H1 (cell line): ENCODE data around the gene NOL4L. TPM values are rescaled to one million over a fixed set of nuclear protein-coding genes. Genes with fewer than 3 reads are reported as not detected.

Experiments used
- CTCF ChIA-PET: fragments of 300-600 bp; sonication (Branson Sonifier 250); formaldehyde crosslinking; loops from one replicate; lab custom pipeline; 2021; ENCODE audit not compliant: partially characterized antibody; lab: Charles Lee
- POLR2A ChIA-PET: fragments of 300-600 bp; sonication (Branson Sonifier 250); formaldehyde crosslinking; loops from one replicate; lab custom pipeline; 2021; ENCODE audit warnings: inconsistent platforms; ENCODE audit not compliant: partially characterized antibody; lab: Charles Lee
- DNase-seq, 2 experiments: peaks; one replicate each; pipeline versions ENCODE4 v3.0.0 to v3.0.0-alpha.2; 2010 to 2022; ENCODE audit warnings: low spot score in 2 of 2, low read depth in 1 of 2, mixed read lengths in 1 of 2
- FAIRE-seq: peaks from 2 replicates; lab custom pipeline; 2011; peaks lifted over from hg19 to GRCh38; lab: Jason Lieb, UNC
- H2AFZ ChIP-seq: 2 replicates; pipeline ENCODE4 v1.8.1; 2012; ENCODE audit warnings: low read length, inconsistent platforms
- H2AK5ac ChIP-seq: 2 replicates; pipeline ENCODE4 v1.6.1; 2013; ENCODE audit warnings: low read depth, low read length
- H2BK120ac ChIP-seq: replicated peaks from 2 replicates; pipeline ENCODE3; 2013; ENCODE audit warnings: low read depth, low read length, inconsistent platforms
- H2BK12ac ChIP-seq: 2 replicates; pipeline ENCODE4 v1.6.1; 2013; ENCODE audit warnings: low read depth, low read length
- H2BK15ac ChIP-seq: 2 replicates; pipeline ENCODE4 v1.6.1; 2013; ENCODE audit warnings: low read length
- H2BK20ac ChIP-seq: 2 replicates; pipeline ENCODE4 v1.6.1; 2013; ENCODE audit warnings: low read length
- H2BK5ac ChIP-seq: 2 replicates; pipeline ENCODE4 v1.6.1; 2013; ENCODE audit warnings: low read depth, low read length
- H3K14ac ChIP-seq: 2 replicates; pipeline ENCODE4 v1.6.1; 2013; ENCODE audit warnings: inconsistent platforms; ENCODE audit not compliant: insufficient read length
- H3K18ac ChIP-seq: 2 replicates; pipeline ENCODE4 v1.6.1; 2013; ENCODE audit warnings: low read length; ENCODE audit errors: extremely low read depth
- H3K23ac ChIP-seq: 2 replicates; pipeline ENCODE4 v1.6.1; 2013; ENCODE audit warnings: inconsistent platforms; ENCODE audit not compliant: insufficient read length
- H3K23me2 ChIP-seq: 2 replicates; pipeline ENCODE4 v1.6.1; 2013; ENCODE audit warnings: low read depth, low read length
- H3K27ac ChIP-seq: 2 replicates; pipeline ENCODE4 v1.6.1; 2011; ENCODE audit warnings: low read depth, low read length, inconsistent platforms
- H3K27me3 ChIP-seq, 4 experiments: replicated peaks in 1 of 4; 1 replicate in 1 of 4; 2 replicates in 3 of 4; pipeline versions ENCODE4 v1.6.1 to v1.8.1; 2011 to 2013; ENCODE audit warnings: low read length in 3 of 4, mild to moderate bottlenecking in 3 of 4, inconsistent platforms in 2 of 4, mixed read lengths in 2 of 4, moderate library complexity in 1 of 4; ENCODE audit not compliant: control insufficient read depth in 3 of 4, insufficient read depth in 3 of 4; ENCODE audit errors: extremely low read depth in 1 of 4
- H3K36me3 ChIP-seq, 4 experiments: 2 replicates each; pipeline versions ENCODE4 v1.6.1 to v1.8.1; 2011 to 2013; ENCODE audit warnings: mild to moderate bottlenecking in 4 of 4, low read length in 3 of 4, moderate library complexity in 2 of 4, control low read depth in 1 of 4, inconsistent platforms in 1 of 4; ENCODE audit not compliant: insufficient read depth in 4 of 4, control insufficient read depth in 2 of 4
- H3K4ac ChIP-seq: replicated peaks from 2 replicates; pipeline ENCODE3; 2013; ENCODE audit warnings: low read length, low read depth, mixed read lengths, inconsistent platforms; ENCODE audit not compliant: insufficient read length
- H3K4me1 ChIP-seq, 4 experiments: replicated peaks in 1 of 4; 1 replicate in 1 of 4; 2 replicates in 3 of 4; pipeline versions ENCODE4 v1.6.1 to v1.8.1; 2011 to 2013; ENCODE audit warnings: low read length in 3 of 4, inconsistent platforms in 2 of 4, mixed read lengths in 1 of 4; ENCODE audit not compliant: insufficient read depth in 4 of 4, control insufficient read depth in 3 of 4
- H3K4me2 ChIP-seq, 2 experiments: 2 replicates each; pipeline versions ENCODE4 v1.6.1 to v1.8.1; 2011 to 2013; ENCODE audit warnings: low read depth in 2 of 2, low read length in 2 of 2, control low read depth in 1 of 2, inconsistent platforms in 1 of 2, mild to moderate bottlenecking in 1 of 2; ENCODE audit not compliant: insufficient read depth in 1 of 2
- H3K4me3 ChIP-seq, 4 experiments: fragments of 200-600, 300-600 bp in 1 of 4; sonication (generic), shearing (Covaris generic), sonication (Bioruptor Twin) in 1 of 4; 2 replicates each; pipeline versions ENCODE4 v1.5.1 to v1.8.1; 2011 to 2016; ENCODE audit warnings: low read length in 4 of 4, low read depth in 3 of 4, control low read depth in 2 of 4, inconsistent platforms in 2 of 4, mild to moderate bottlenecking in 2 of 4, mixed read lengths in 1 of 4, moderate library complexity in 1 of 4; ENCODE audit not compliant: insufficient read depth in 2 of 4; ENCODE audit errors: extremely low read depth in 1 of 4
- H3K56ac ChIP-seq: replicated peaks from 2 replicates; pipeline ENCODE3; 2013; ENCODE audit warnings: low read depth, mild to moderate bottlenecking, mixed read lengths, low read length, inconsistent platforms; ENCODE audit not compliant: insufficient read length
- H3K79me1 ChIP-seq: 2 replicates; pipeline ENCODE4 v1.6.1; 2013; ENCODE audit warnings: low read depth, low read length, control low read depth
- H3K79me2 ChIP-seq, 2 experiments: 2 replicates each; pipeline versions ENCODE4 v1.6.1 to v1.8.1; 2012 to 2013; ENCODE audit warnings: low read length in 2 of 2, mild to moderate bottlenecking in 2 of 2, inconsistent platforms in 1 of 2; ENCODE audit not compliant: insufficient read depth in 2 of 2, control insufficient read depth in 1 of 2
- H3K9ac ChIP-seq, 4 experiments: replicated peaks in 1 of 4; 1 replicate in 1 of 4; 2 replicates in 3 of 4; pipeline versions ENCODE4 v1.6.1 to v1.8.1; 2011 to 2013; ENCODE audit warnings: low read depth in 3 of 4, low read length in 3 of 4, control low read depth in 2 of 4, mild to moderate bottlenecking in 2 of 4, moderate library complexity in 2 of 4, inconsistent platforms in 1 of 4; ENCODE audit errors: extremely low read depth in 1 of 4
- H3K9me3 ChIP-seq, 2 experiments: 2 replicates each; pipeline versions ENCODE4 v1.6.1 to v1.8.1; 2012 to 2013; ENCODE audit warnings: mild to moderate bottlenecking in 2 of 2, moderate library complexity in 2 of 2, control low read depth in 1 of 2, inconsistent platforms in 1 of 2, low read depth in 1 of 2, low read length in 1 of 2, mixed read lengths in 1 of 2; ENCODE audit not compliant: insufficient read depth in 2 of 2
- H4K20me1 ChIP-seq, 2 experiments: replicated peaks in 1 of 2; 2 replicates each; pipeline versions ENCODE3 to v1.8.1; 2011 to 2013; ENCODE audit warnings: inconsistent platforms in 2 of 2, low read length in 2 of 2, mild to moderate bottlenecking in 1 of 2; ENCODE audit not compliant: insufficient read depth in 2 of 2, control insufficient read depth in 1 of 2
- H4K5ac ChIP-seq: 2 replicates; pipeline ENCODE4 v1.6.1; 2013; ENCODE audit warnings: low read length, low read depth, mixed read lengths, inconsistent platforms; ENCODE audit not compliant: insufficient read length
- H4K8ac ChIP-seq: 2 replicates; pipeline ENCODE4 v1.8.0; 2013; ENCODE audit warnings: mild to moderate bottlenecking, moderate library complexity, low read length, inconsistent platforms; ENCODE audit not compliant: insufficient read depth; ENCODE audit errors: extremely low read depth
- H4K91ac ChIP-seq: replicated peaks from 2 replicates; pipeline ENCODE3; 2013; ENCODE audit warnings: low read length, mixed read lengths, inconsistent platforms; ENCODE audit not compliant: insufficient read length
- KDM5A ChIP-seq: fragments of 200-600 bp; IDR thresholded peaks from 2 replicates; pipeline ENCODE4 v1.7.1; 2012; ENCODE audit warnings: mild to moderate bottlenecking, low read length, inconsistent platforms, mixed read lengths
- WGBS, 2 experiments: shearing (Covaris generic) in 1 of 2; methylation state at CpG; one replicate each; pipeline versions ENCODE4 v1.1.6 to v1.1.7; 2013 to 2015; ENCODE audit warnings: low lambda C conversion rate in 2 of 2, mixed read lengths in 2 of 2, inconsistent platforms in 1 of 2, low coverage in 1 of 2, missing lambda C conversion rate in 1 of 2; ENCODE audit not compliant: insufficient replicate concordance in 2 of 2, insufficient coverage in 1 of 2, insufficient read length in 1 of 2; ENCODE audit errors: extremely low coverage in 1 of 2, missing lambda C conversion rate in 1 of 2; 5-methylcytosine and 5-hydroxymethylcytosine counted together
- polyA plus RNA-seq, 7 experiments: library from polyadenylated mRNA; depleted of rRNA in 3 of 7; stranded (reverse) in 5 of 7; unstranded in 2 of 7; fragments of >200 nt in 5 of 7; fragments of 200-250 nt in 2 of 7; gene quantifications; 1 replicate in 5 of 7; 2 replicates in 1 of 7; 4 replicates in 1 of 7; pipeline versions ENCODE4 v1.2.1 to v1.2.3, GENCODE V29; 2011 to 2013; ENCODE audit warnings: missing spikeins in 2 of 7, mixed read lengths in 2 of 7
- total RNA-seq: library from RNA; stranded (reverse); fragmentation: NEBNext Ultra II Directional; extraction: Animal tissue kit (Norgen Biotek cat#: 25700); gene quantifications from 2 replicates; pipeline ENCODE4 v1.2.1, GENCODE V29; 2021

NOL4L gene
- total and polyA plus RNA-seq, 2 of the 8 experiments (the other 6 are each of a cell fraction or from before 2014, with no cell fraction given): 15.3 to 23.7 TPM

GRCh38 chr20:32609993-32610392 lies 24.9 kb upstream of the NOL4L start:
- FAIRE-seq: no peak
- CTCF ChIA-PET: interaction anchor here (1.2 to 2.8 kb wide), 2 partner anchors 9 to 18 kb away, joined by 3 to 7 read pairs; no protein-coding TSS in a partner anchor

More at GRCh38 chr20:32609993-32610392, 24.9 kb upstream of the NOL4L start:
- DNase-seq: no peak
- Histone ChIP-seq H4K8ac (no peak overlapping the region), H3K4me2 (no peak overlapping the region), H3K79me1 (no peaks in the 10 kb centered on the region), H4K20me1 (peaks cover 0 to 5% of the 10 kb centered on the region in 2 experiments), H3K4ac (no peak overlapping the region), H3K27ac (no peak overlapping the region), H3K23ac (no peak overlapping the region), H4K5ac (no peak overlapping the region), H3K27me3 (peaks cover 0 to 5% (median 0%) of the 10 kb centered on the region in 4 experiments; a peak in 1 of 7 replicates), H3K18ac (no peak overlapping the region), H2AFZ (no peak overlapping the region), H3K9me3 (no peaks in the 10 kb centered on the region), H3K36me3 (no peaks in the 10 kb centered on the region), H3K4me3 (no peak overlapping the region), H2BK15ac (no peak overlapping the region), H3K9ac (no peak overlapping the region), H3K14ac (no peak overlapping the region), H3K23me2 (peaks cover 13% of the 10 kb centered on the region; the same call in 1 of the 2 replicates), H2BK20ac (no peak overlapping the region), H2AK5ac (no peak overlapping the region), H2BK5ac (no peak overlapping the region), H3K79me2 (no peaks in the 10 kb centered on the region), H3K56ac (no peak overlapping the region), H2BK12ac (no peak overlapping the region), H2BK120ac (no peak overlapping the region), H3K4me1 (peaks cover 0 to 11% (median 5%) of the 10 kb centered on the region in 4 experiments; a peak in 5 of 7 replicates), H4K91ac (no peak overlapping the region)
- TF ChIP-seq KDM5A: no peak
- 95% methylated on average over 4 of the region's 4 CpGs; no CpG with 5 or more reads in 1 of the 2 experiments for WGBS, 2 experiments
- POLR2A ChIA-PET: no interaction called here
